ENCODE measurements around the gene B3GNT8. TPM values are rescaled to one million over a fixed set of nuclear protein-coding genes. Genes with fewer than 3 reads are reported as not detected.

Gene B3GNT8
- total and polyA plus RNA-seq, 9 of the 15 experiments (the other 6 are each of a cell fraction or from before 2014, with no cell fraction given) = 0.11 to 2.9 (median 0.65) TPM; not detected in 2

DNA sequence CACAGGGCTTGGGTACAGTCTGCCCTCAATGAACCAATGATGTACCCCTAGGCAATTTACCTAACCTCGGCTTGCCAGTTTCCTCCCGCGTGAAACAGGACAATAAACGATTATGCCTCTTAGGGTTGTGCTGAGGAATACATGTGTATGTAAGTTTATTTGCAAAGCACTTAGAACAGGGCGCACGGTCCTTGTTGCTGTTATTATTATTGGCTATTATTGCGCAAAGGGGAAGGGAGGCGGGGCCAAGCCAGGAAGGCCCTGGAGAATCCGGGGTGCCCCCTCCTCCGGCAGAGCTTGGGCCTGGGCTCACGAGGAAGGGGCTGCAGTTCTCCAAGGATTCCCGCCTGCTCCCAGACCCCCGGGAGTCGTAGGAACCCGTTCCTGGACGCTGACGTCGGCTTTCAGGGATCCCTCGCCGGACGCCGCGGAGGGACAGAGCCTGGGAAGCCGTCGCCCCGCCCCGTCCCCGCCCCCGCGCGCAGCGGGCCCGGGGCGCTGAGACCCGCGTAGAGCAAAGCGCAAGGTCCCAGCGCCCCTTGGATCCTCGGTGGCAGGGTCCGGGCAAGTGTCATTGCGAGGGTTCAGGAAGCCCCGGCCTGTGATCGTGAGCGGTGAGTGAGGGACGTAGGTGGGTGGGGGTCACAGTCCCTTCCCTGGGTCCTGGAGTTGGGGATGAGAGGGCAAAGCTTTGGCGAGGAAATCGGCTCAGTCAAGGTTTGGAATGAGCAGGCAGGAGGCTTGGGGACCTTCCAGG, 50.8 kb downstream of the B3GNT8 start, which contains the start of gene TMEM91:
TMEM91 (plus strand) TSS at position 293 of the 757 bp plus-strand sequence. CDS start 1,777 bp downstream, outside the sequence.
- Histone ChIP-seq H3K36me3 (ENCODE audit: control insufficient read depth, insufficient read depth, low read length) (0 out of 3 replicates have a peak, but pooled peaks cover 3% of the 10 kb centered on the region), H3K4me2 (ENCODE audit: insufficient read depth, low read length) (no peak within 1 kb of the TSS), H3K4me3 (no peak within 1 kb of the TSS), H3K9me1 (ENCODE audit: control insufficient read depth, insufficient read depth, low read length) (no peaks in the 10 kb centered on the region), H3K27ac (ENCODE audit: extremely low read depth, low read depth, low read length) (no peak within 1 kb of the TSS), H4K20me1 (replicated peaks; ENCODE audit: control insufficient read depth, insufficient read depth, low read length) (no peaks in the 10 kb centered on the region), H3K9ac (ENCODE audit: insufficient read depth in 1 of 2, low read depth in 2 of 2, low read length in 2 of 2) (0 out of 4 replicates have a peak within 1 kb of the TSS, but pooled peaks of 1 of the 2 experiments have one; percentile 26), H2AFZ (ENCODE audit: low read depth, low read length) (no peak within 1 kb of the TSS), H3K4me1 (replicated peaks in 1 of 2; ENCODE audit: control insufficient read depth in 2 of 2, insufficient read depth in 2 of 2, low read length in 2 of 2) (peaks cover 0 to 19% of the 10 kb centered on the region in 2 experiments; a peak in 3 of 5 replicates), H3K27me3 (ENCODE audit: control insufficient read depth in 2 of 2, insufficient read depth in 2 of 2, low read length in 2 of 2) (no peaks in the 10 kb centered on the region), H3K9me3 (replicated peaks; ENCODE audit: control insufficient read depth, insufficient read depth, low read depth, low read length) (no peaks in the 10 kb centered on the region), H3K79me2 (ENCODE audit: control insufficient read depth, insufficient read depth, low read length) (peaks cover 6% of the 10 kb centered on the region; the same call in 1 of the 3 replicates)
- FAIRE-seq (no peak), ATAC-seq (no peak), DNase-seq (ENCODE audit: extremely low read depth in 1 of 4, low spot score in 3 of 4) (peak in 1 of 4 experiments; percentile 37)
- WGBS (ENCODE audit: insufficient coverage, low coverage, missing lambda C conversion rate) = 88% methylated on average over 23 of the region's 47 CpGs
- POLR2A ChIA-PET = no interaction called here
- no peak for TF ChIP-seq ZNF584 (CRISPR knock-in tag; IDR thresholded peaks at IDR 0.05; ENCODE audit: low read depth)
- no peak for TF ChIP-seq PML (IDR thresholded peaks at IDR 0.05; ENCODE audit: low read length)
- no peak for TF ChIP-seq CEBPG (CRISPR knock-in tag; IDR thresholded peaks at IDR 0.05)
- peak in 1 of 2 experiments; percentile 16; a peak in 2 of 4 replicates for TF ChIP-seq CEBPG (tag; conservative IDR thresholded peaks at IDR 0.05 in 1 of 2, IDR thresholded peaks at IDR 0.05 in 1 of 2)
- TF ChIP-seq, protein P1, sequence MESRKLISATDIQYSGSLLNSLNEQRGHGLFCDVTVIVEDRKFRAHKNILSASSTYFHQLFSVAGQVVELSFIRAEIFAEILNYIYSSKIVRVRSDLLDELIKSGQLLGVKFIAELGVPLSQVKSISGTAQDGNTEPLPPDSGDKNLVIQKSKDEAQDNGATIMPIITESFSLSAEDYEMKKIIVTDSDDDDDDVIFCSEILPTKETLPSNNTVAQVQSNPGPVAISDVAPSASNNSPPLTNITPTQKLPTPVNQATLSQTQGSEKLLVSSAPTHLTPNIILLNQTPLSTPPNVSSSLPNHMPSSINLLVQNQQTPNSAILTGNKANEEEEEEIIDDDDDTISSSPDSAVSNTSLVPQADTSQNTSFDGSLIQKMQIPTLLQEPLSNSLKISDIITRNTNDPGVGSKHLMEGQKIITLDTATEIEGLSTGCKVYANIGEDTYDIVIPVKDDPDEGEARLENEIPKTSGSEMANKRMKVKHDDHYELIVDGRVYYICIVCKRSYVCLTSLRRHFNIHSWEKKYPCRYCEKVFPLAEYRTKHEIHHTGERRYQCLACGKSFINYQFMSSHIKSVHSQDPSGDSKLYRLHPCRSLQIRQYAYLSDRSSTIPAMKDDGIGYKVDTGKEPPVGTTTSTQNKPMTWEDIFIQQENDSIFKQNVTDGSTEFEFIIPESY (CRISPR knock-in tag; IDR thresholded peaks at IDR 0.05) = peak; percentile 87
- no peak for TF ChIP-seq NONO (IDR thresholded peaks at IDR 0.05; ENCODE audit: low read depth in 2 of 2, low read length in 1 of 2)
- TF ChIP-seq, protein P2, sequence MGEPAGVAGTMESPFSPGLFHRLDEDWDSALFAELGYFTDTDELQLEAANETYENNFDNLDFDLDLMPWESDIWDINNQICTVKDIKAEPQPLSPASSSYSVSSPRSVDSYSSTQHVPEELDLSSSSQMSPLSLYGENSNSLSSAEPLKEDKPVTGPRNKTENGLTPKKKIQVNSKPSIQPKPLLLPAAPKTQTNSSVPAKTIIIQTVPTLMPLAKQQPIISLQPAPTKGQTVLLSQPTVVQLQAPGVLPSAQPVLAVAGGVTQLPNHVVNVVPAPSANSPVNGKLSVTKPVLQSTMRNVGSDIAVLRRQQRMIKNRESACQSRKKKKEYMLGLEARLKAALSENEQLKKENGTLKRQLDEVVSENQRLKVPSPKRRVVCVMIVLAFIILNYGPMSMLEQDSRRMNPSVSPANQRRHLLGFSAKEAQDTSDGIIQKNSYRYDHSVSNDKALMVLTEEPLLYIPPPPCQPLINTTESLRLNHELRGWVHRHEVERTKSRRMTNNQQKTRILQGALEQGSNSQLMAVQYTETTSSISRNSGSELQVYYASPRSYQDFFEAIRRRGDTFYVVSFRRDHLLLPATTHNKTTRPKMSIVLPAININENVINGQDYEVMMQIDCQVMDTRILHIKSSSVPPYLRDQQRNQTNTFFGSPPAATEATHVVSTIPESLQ (CRISPR knock-in tag; IDR thresholded peaks at IDR 0.05) = no peak
- peak; percentile 63 for TF ChIP-seq CEBPB (tag; IDR thresholded peaks at IDR 0.05)
- no peak for TF ChIP-seq XRCC5 (IDR thresholded peaks at IDR 0.05; ENCODE audit: low read depth, low read length)
- TF ChIP-seq POLR2G (IDR thresholded peaks at IDR 0.05; ENCODE audit: low read depth, low read length) = peak; percentile 61
- TF ChIP-seq TCF3 (CRISPR knock-in tag; IDR thresholded peaks at IDR 0.05) = no peak
- no TSS peak for BruUV-seq (replicated peaks)
- intact Hi-C loops (cut with micrococcal nuclease) = no loop called here
- in situ Hi-C loops (cut with MboI) = no loop called here
- CTCF ChIA-PET (ENCODE audit: low intra/inter-chr PET ratio) = no interaction called here

Measured in K562 (cell line).